Caco-2 (cell line): ENCODE data around the gene TPRA1. TPM values are rescaled to one million over a fixed set of nuclear protein-coding genes. Genes with fewer than 3 reads are reported as not detected.
"Not testable (repeated sequence)": the region's sequence is repeated elsewhere in the genome, so short reads cannot be mapped to it uniquely, and the experiment has no call there.

Source experiments
- BruUV-seq: library from RNA; stranded (reverse); fragments of 400-500 nt; replicated peaks from 2 replicates; lab custom pipeline; 2021; lab: Mats Ljungman, UMichigan
- CTCF ChIA-PET: fragments of 300-600 bp; sonication (Branson Sonifier 250); formaldehyde crosslinking; loops from one replicate; lab custom pipeline; 2022; ENCODE audit warnings: antibody characterized with exemption; lab: Charles Lee
- POLR2A ChIA-PET: fragments of 300-600 bp; sonication (Branson Sonifier 250); formaldehyde crosslinking; loops from one replicate; lab custom pipeline; 2022; ENCODE audit warnings: antibody characterized with exemption; lab: Charles Lee
- DNase-seq, 2 experiments: peaks; one replicate each; pipeline versions ENCODE4 v3.0.0 to v3.0.0-alpha.2; 2020 to 2022
- H3K27me3 ChIP-seq: replicated peaks from 2 replicates; pipeline ENCODE4 v1.6.0; 2011; ENCODE audit warnings: low read length; ENCODE audit not compliant: control insufficient read depth, insufficient read depth
- H3K36me3 ChIP-seq: 2 replicates; pipeline ENCODE4 v1.5.1; 2011; ENCODE audit warnings: low read length; ENCODE audit not compliant: control insufficient read depth, insufficient read depth
- H3K4me1 ChIP-seq: fragments of 250-450 bp; sonication (Bioruptor Pico); 2 replicates; pipeline ENCODE4 v1.5.1; 2020; ENCODE audit warnings: mild to moderate bottlenecking
- H3K4me3 ChIP-seq: 2 replicates; pipeline ENCODE4 v1.5.1; 2011; ENCODE audit warnings: low read depth, mild to moderate bottlenecking, control low read depth, low read length
- H3K9me3 ChIP-seq: fragments of 250-450 bp; sonication (Bioruptor Pico); 2 replicates; pipeline ENCODE4 v1.5.1; 2020; ENCODE audit warnings: mild to moderate bottlenecking, moderate library complexity
- H3K27ac Mint-ChIP-seq: one replicate; pipeline ENCODE4 v1.8.0; 2022; ENCODE audit warnings: mixed read lengths; ENCODE audit not compliant: unreplicated experiment
- H3K27me3 Mint-ChIP-seq: one replicate; pipeline ENCODE4 v1.8.0; 2022; ENCODE audit warnings: mixed read lengths; ENCODE audit not compliant: insufficient read depth, unreplicated experiment
- H3K36me3 Mint-ChIP-seq: one replicate; pipeline ENCODE4 v1.8.0; 2022; ENCODE audit warnings: mild to moderate bottlenecking, mixed read lengths; ENCODE audit not compliant: insufficient read depth, unreplicated experiment
- H3K4me1 Mint-ChIP-seq: one replicate; pipeline ENCODE4 v1.8.0; 2022; ENCODE audit warnings: low read depth, mixed read lengths; ENCODE audit not compliant: unreplicated experiment
- H3K4me3 Mint-ChIP-seq: one replicate; pipeline ENCODE4 v1.8.0; 2022; ENCODE audit warnings: mild to moderate bottlenecking, moderate library complexity, mixed read lengths; ENCODE audit not compliant: unreplicated experiment
- H3K9me3 Mint-ChIP-seq: one replicate; pipeline ENCODE4 v1.8.0; 2022; ENCODE audit warnings: mixed read lengths; ENCODE audit not compliant: unreplicated experiment
- CTCF ChIP-seq, 2 experiments: fragments of 200-600 bp in 1 of 2; IDR thresholded peaks; 1 replicate in 1 of 2; 2 replicates in 1 of 2; pipeline versions ENCODE4 v1.5.1 to v1.8.0; 2011 to 2022; ENCODE audit warnings: antibody characterized with exemption in 1 of 2, control low read depth in 1 of 2, inconsistent platforms in 1 of 2, low read depth in 1 of 2, low read length in 1 of 2, mild to moderate bottlenecking in 1 of 2, moderate library complexity in 1 of 2; ENCODE audit not compliant: insufficient read depth in 1 of 2, severe bottlenecking in 1 of 2, unreplicated experiment in 1 of 2
- intact Hi-C: fragments of 100-400 bp; cut with micrococcal nuclease; formaldehyde crosslinking; loops from one replicate; pipeline ENCODE4 v1.10.0; 2022; ENCODE audit not compliant: unreplicated experiment
- total RNA-seq: library from RNA; stranded (reverse); gene quantifications from 2 replicates; pipeline ENCODE4 v1.2.3, GENCODE V29; 2022

Gene TPRA1
- total RNA-seq, 1 experiment from 2014 or later: 34.5 TPM

GRCh38 chr3:127606086-127606805 lies 15.7 kb upstream of the TPRA1 start:
- no peak overlapping the region for H3K4me3 Mint-ChIP-seq
- Histone ChIP-seq H3K4me1 (no peaks in the 10 kb centered on the region), H3K27me3 (no peaks in the 10 kb centered on the region), H3K9me3 (no peaks in the 10 kb centered on the region), H3K36me3 (peaks cover 2% of the 10 kb centered on the region), H3K4me3 (no peak overlapping the region)
- ChIA-PET CTCF (interaction anchor here (0.7 kb wide), 1 partner anchor 1064 kb away, joined by 3 read pairs; no protein-coding TSS in a partner anchor), POLR2A (no interaction called here)
- H3K36me3 Mint-ChIP-seq: peaks cover 92% of the 10 kb centered on the region
- no peaks in the 10 kb centered on the region for H3K27me3 Mint-ChIP-seq
- TF ChIP-seq CTCF (IDR thresholded peaks at IDR 0.05; ENCODE audit: insufficient read depth in 1 of 2, low read depth in 1 of 2, low read length in 1 of 2, severe bottlenecking in 1 of 2, unreplicated experiment in 1 of 2): no peak
- no peak for DNase-seq
- BruUV-seq: no TSS peak
- intact Hi-C loops: no loop called here
- H3K4me1 Mint-ChIP-seq: no peaks in the 10 kb centered on the region
- no peaks in the 10 kb centered on the region for H3K9me3 Mint-ChIP-seq
- no peak overlapping the region for H3K27ac Mint-ChIP-seq

GRCh38 chr3:127605547-127605946 lies 15.0 kb upstream of the TPRA1 start:
- H3K4me1 Mint-ChIP-seq, H3K4me3 Mint-ChIP-seq, POLR2A ChIA-PET, DNase-seq, H3K4me1 ChIP-seq, H3K36me3 ChIP-seq, H3K27me3 Mint-ChIP-seq, intact Hi-C loops, H3K27me3 ChIP-seq, H3K27ac Mint-ChIP-seq, H3K4me3 ChIP-seq, H3K9me3 ChIP-seq, H3K9me3 Mint-ChIP-seq, BruUV-seq: not testable (repeated sequence)
- peaks cover 92% of the 10 kb centered on the region for H3K36me3 Mint-ChIP-seq
- CTCF ChIA-PET: interaction anchor here (0.7 kb wide), 1 partner anchor 1064 kb away, joined by 3 read pairs; no protein-coding TSS in a partner anchor

GRCh38 chr3:127604546-127605165 lies 14.1 kb upstream of the TPRA1 start:
- Mint-ChIP-seq H3K4me1 (no peaks in the 10 kb centered on the region), H3K27me3 (no peaks in the 10 kb centered on the region), H3K36me3 (peaks cover 87% of the 10 kb centered on the region), H3K4me3 (no peak overlapping the region), H3K9me3 (no peaks in the 10 kb centered on the region), H3K27ac (no peak overlapping the region)
- Histone ChIP-seq H3K9me3 (no peaks in the 10 kb centered on the region), H3K4me1 (no peaks in the 10 kb centered on the region), H3K27me3 (no peaks in the 10 kb centered on the region), H3K36me3 (peaks cover 2% of the 10 kb centered on the region; the same call in 1 of the 2 replicates), H3K4me3 (no peak overlapping the region)
- TF ChIP-seq CTCF (IDR thresholded peaks at IDR 0.05; ENCODE audit: insufficient read depth in 1 of 2, low read depth in 1 of 2, low read length in 1 of 2, severe bottlenecking in 1 of 2, unreplicated experiment in 1 of 2): no peak
- intact Hi-C loops: no loop called here
- BruUV-seq: no TSS peak
- no peak for DNase-seq
- POLR2A ChIA-PET: no interaction called here
- CTCF ChIA-PET: no interaction called here
